Type B pancreatic cell (in vitro differentiated cells): ENCODE measurements around the gene CES2. TPM values are rescaled to one million over a fixed set of nuclear protein-coding genes. Genes with fewer than 3 reads are reported as not detected.

Experiments
- DNase-seq: peaks from one replicate; pipeline ENCODE4 v3.0.0; 2021; ENCODE audit warnings: mixed read lengths; ENCODE audit not compliant: unreplicated experiment; ENCODE audit errors: extremely low spot score
- H3K27ac Mint-ChIP-seq: 2 replicates; pipeline ENCODE4 v1.8.0; 2021; ENCODE audit warnings: mild to moderate bottlenecking, mixed read lengths
- H3K27me3 Mint-ChIP-seq: 2 replicates; pipeline ENCODE4 v1.8.0; 2021; ENCODE audit warnings: mixed read lengths
- H3K36me3 Mint-ChIP-seq: 2 replicates; pipeline ENCODE4 v1.8.0; 2021; ENCODE audit warnings: mixed read lengths
- H3K4me1 Mint-ChIP-seq: one replicate; pipeline ENCODE4 v1.8.0; 2021; ENCODE audit warnings: mixed read lengths; ENCODE audit not compliant: unreplicated experiment
- H3K4me3 Mint-ChIP-seq: 2 replicates; pipeline ENCODE4 v1.8.0; 2021; ENCODE audit warnings: mild to moderate bottlenecking, mixed read lengths
- H3K9me3 Mint-ChIP-seq: 2 replicates; pipeline ENCODE4 v1.8.0; 2021; ENCODE audit warnings: mixed read lengths
- CTCF ChIP-seq: fragments of 200-600 bp; sonication (generic); conservative IDR thresholded peaks from 2 replicates; pipeline ENCODE4 v1.5.0; 2021; ENCODE audit warnings: antibody characterized with exemption, mild to moderate bottlenecking
- total RNA-seq: library from RNA; stranded (reverse); gene quantifications from 2 replicates; pipeline ENCODE4 v1.2.1, GENCODE V29; 2021; ENCODE audit warnings: low replicate concordance

CES2 gene
- total RNA-seq, 1 donor from 2014 or later = 44.9 TPM

GRCh38 chr16:66936462-66936861, 1.1 kb downstream of the CES2 start:
- Mint-ChIP-seq H3K4me3 (peak overlapping the region; percentile 97), H3K27me3 (no peaks in the 10 kb centered on the region), H3K27ac (no peak overlapping the region), H3K9me3 (no peaks in the 10 kb centered on the region), H3K4me1 (peaks cover 30% of the 10 kb centered on the region), H3K36me3 (peaks cover 8% of the 10 kb centered on the region)
- no peak for DNase-seq
- TF ChIP-seq CTCF = no peak

- Mint-ChIP-seq H3K4me1 (peaks cover 30% of the 10 kb centered on the region), H3K27me3 (no peaks in the 10 kb centered on the region), H3K9me3 (no peaks in the 10 kb centered on the region), H3K36me3 (peaks cover 4% of the 10 kb centered on the region), H3K27ac (no peak overlapping the region), H3K4me3 (peak overlapping the region; percentile 97)
- no peak for DNase-seq
- TF ChIP-seq CTCF = no peak
These were observed 1.7 kb downstream of the CES2 start for GRCh38 chr16:66936889-66937554.

GRCh38 chr16:66937725-66938337, 2.5 kb downstream of the CES2 start:
- Mint-ChIP-seq H3K36me3 (peaks cover 6% of the 10 kb centered on the region), H3K4me3 (peak overlapping the region; percentile 68), H3K27ac (no peak overlapping the region), H3K4me1 (peaks cover 27% of the 10 kb centered on the region), H3K27me3 (no peaks in the 10 kb centered on the region), H3K9me3 (no peaks in the 10 kb centered on the region)
- no peak for DNase-seq
- no peak for TF ChIP-seq CTCF

- H3K4me3 Mint-ChIP-seq = no peak overlapping the region
- H3K36me3 Mint-ChIP-seq = peaks cover 8% of the 10 kb centered on the region
- no peak for TF ChIP-seq CTCF
- H3K27ac Mint-ChIP-seq = no peak overlapping the region
- peaks cover 13% of the 10 kb centered on the region for H3K4me1 Mint-ChIP-seq
- H3K9me3 Mint-ChIP-seq = no peaks in the 10 kb centered on the region
- H3K27me3 Mint-ChIP-seq = no peaks in the 10 kb centered on the region
- DNase-seq = no peak
These were observed 4.0 kb downstream of the CES2 start for GRCh38 chr16:66939366-66939765.

GRCh38 chr16:66940236-66940635, 4.9 kb downstream of the CES2 start:
- H3K27ac Mint-ChIP-seq = no peak overlapping the region
- no peak overlapping the region for H3K4me3 Mint-ChIP-seq
- DNase-seq = no peak
- H3K4me1 Mint-ChIP-seq = peaks cover 13% of the 10 kb centered on the region
- no peak for TF ChIP-seq CTCF
- no peaks in the 10 kb centered on the region for H3K9me3 Mint-ChIP-seq
- peaks cover 8% of the 10 kb centered on the region for H3K36me3 Mint-ChIP-seq
- no peaks in the 10 kb centered on the region for H3K27me3 Mint-ChIP-seq
